IPS-20b (cell line): ENCODE results near the gene STK16.
A peak's percentile ranks its signal among the peaks of the same experiment; 100 is the strongest.

ENCODE experiments used
- H3K27ac ChIP-seq: one replicate; pipeline ENCODE4 v1.5.1; 2013; ENCODE audit warnings: low read length
- H3K27me3 ChIP-seq: 2 replicates; pipeline ENCODE4 v1.6.1; 2013; ENCODE audit warnings: mild to moderate bottlenecking, low read length, inconsistent platforms; ENCODE audit not compliant: insufficient read depth
- H3K36me3 ChIP-seq: 2 replicates; pipeline ENCODE4 v1.6.1; 2013; ENCODE audit warnings: low read depth, mild to moderate bottlenecking, inconsistent platforms, low read length, moderate library complexity; ENCODE audit not compliant: insufficient read depth
- H3K4me1 ChIP-seq: 2 replicates; pipeline ENCODE4 v1.6.1; 2013; ENCODE audit warnings: mild to moderate bottlenecking, control low read depth, inconsistent platforms, low read length, moderate library complexity; ENCODE audit not compliant: insufficient read depth
- H3K4me3 ChIP-seq: 2 replicates; pipeline ENCODE4 v1.5.1; 2013; ENCODE audit warnings: mild to moderate bottlenecking, low read length, inconsistent platforms
- H3K9ac ChIP-seq: 2 replicates; pipeline ENCODE4 v1.6.1; 2013; ENCODE audit warnings: low read depth, mild to moderate bottlenecking, inconsistent platforms, low read length, moderate library complexity
- H3K9me3 ChIP-seq: 2 replicates; pipeline ENCODE4 v1.6.1; 2013; ENCODE audit warnings: mild to moderate bottlenecking, low read depth, low read length, inconsistent platforms; ENCODE audit not compliant: insufficient read depth

STK16 gene

DNA sequence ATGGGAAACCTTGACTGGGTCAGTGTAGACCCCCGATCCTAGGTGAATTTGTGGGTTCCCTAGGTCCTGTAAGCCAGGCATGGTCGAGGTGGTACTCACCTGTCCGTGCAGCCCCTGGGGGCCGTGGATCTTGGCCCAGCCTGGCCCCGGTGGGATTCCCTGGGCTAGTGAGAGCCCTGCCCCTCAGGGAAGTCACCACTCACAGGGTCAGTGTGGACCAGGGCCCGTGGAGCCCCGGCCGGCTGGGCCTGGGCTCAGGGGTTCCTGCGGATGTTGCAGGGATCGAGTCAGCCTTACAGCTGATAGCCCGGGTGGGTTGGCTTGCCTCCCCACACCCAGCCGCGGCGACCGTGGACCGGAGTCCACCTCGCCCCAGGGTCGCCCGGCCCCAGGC lies 16.4 kb upstream of the STK16 start:
- H3K27me3 ChIP-seq = no peaks in the 10 kb centered on the region
- H3K9me3 ChIP-seq = no peaks in the 10 kb centered on the region
- peaks cover 44% of the 10 kb centered on the region for H3K36me3 ChIP-seq
- peak overlapping the region; percentile 97 for H3K4me3 ChIP-seq
- H3K9ac ChIP-seq = peak overlapping the region; percentile 90
- H3K4me1 ChIP-seq = peaks cover 6% of the 10 kb centered on the region; the same call in 1 of the 2 replicates
- H3K27ac ChIP-seq = no peak overlapping the region

DNA sequence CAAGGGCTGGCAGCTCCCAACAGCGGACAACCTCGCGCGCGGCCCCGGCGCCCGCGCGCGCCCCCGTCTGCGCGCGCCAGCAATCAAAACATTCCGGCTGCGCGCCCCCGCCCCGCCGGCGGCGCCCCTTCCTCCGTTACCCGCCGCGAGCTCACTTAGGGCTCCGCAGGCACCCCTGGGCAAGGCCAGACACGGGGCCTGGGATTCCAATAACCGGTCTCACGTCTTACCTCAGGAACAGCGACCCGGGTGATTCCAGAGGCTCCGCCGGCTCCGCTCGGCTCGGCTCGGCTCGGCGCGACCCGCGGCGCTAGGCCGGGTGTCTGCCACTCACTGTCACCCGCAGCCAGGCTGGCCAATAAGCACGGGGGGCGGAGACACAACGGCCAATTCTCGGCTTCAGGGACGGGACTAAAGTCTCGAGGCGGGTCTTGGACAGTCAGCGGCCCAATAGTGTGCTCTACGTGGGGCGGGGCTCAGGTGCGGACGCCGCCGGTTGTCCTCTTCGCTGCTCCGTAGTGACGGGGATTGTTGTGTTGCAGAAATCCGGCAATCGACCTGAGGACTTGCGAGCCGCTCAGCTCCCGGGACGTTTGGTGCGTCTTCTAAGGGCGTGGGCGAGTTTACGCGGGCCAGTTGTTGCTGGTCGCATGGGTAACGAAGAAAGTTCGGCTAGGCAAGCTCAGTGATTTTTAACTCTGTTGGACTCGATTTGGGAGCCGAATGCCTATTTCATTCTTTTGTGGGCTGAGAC lies 15.8 kb upstream of the STK16 start, which contains the start of the genes ANKZF1 and ATG9A:
Gene ANKZF1, plus strand, starts transcription at position 502 of the 754 bp plus-strand sequence. CDS start 452 bp downstream, outside the sequence.
Gene ATG9A, minus strand, starts transcription at position 332 of the 754 bp plus-strand sequence. CDS start 1,612 bp downstream, outside the sequence.
- no peaks in the 10 kb centered on the region for H3K27me3 ChIP-seq
- H3K4me3 ChIP-seq = peak within 1 kb of the TSS; percentile 97
- H3K36me3 ChIP-seq = peaks cover 44% of the 10 kb centered on the region
- H3K4me1 ChIP-seq = peaks cover 6% of the 10 kb centered on the region; the same call in 1 of the 2 replicates
- peak within 1 kb of the TSS; percentile 91 for H3K9ac ChIP-seq
- no peaks in the 10 kb centered on the region for H3K9me3 ChIP-seq
- H3K27ac ChIP-seq = peak within 1 kb of the TSS; percentile 74

DNA sequence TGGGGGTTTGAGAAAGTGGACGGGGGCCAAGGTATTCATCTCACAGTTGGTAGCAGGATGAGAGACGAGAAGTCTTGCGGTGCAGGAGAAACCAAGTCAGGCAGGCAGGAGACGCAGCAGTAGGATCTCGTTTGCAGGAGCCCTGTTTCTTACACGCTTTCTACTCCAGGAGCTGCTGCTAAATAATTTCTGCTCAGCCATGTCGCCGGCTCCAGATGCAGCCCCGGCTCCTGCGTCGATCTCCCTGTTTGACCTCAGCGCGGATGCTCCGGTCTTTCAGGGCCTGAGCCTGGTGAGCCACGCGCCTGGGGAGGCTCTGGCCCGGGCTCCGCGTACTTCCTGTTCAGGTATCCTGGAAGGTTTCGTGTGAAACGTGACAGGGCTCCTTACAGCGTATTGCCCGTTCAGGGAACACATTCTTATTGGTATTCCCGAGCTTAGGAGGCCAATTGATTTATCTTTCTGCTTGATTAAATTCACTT lies 15.2 kb upstream of the STK16 start:
- H3K27me3 ChIP-seq = no peaks in the 10 kb centered on the region
- H3K9ac ChIP-seq = peak overlapping the region; percentile 91
- peaks cover 6% of the 10 kb centered on the region; the same call in 1 of the 2 replicates for H3K4me1 ChIP-seq
- H3K4me3 ChIP-seq = peak overlapping the region; percentile 97
- no peaks in the 10 kb centered on the region for H3K9me3 ChIP-seq
- peak overlapping the region; percentile 74 for H3K27ac ChIP-seq
- peaks cover 44% of the 10 kb centered on the region for H3K36me3 ChIP-seq

DNA sequence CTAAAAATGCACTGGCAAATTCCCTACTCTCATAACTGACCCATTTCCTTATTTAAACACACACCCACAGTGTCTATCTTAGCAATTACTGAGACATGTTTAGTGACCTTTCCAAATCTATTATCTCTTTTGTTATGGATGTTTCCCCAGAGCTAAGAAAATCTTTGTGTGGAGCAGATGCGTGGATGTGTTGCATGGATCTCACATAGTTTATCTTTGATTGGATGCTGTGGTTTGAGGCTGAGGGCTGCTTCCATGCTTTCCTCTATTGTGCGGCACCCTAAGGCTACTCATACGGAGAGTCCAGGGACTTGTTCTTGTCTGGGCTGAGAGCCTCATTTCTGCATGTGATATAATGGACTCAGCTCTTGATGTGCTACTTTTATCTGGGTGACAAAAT lies 10.9 kb upstream of the STK16 start:
- Histone ChIP-seq H3K9ac (no peak overlapping the region), H3K4me1 (no peaks in the 10 kb centered on the region), H3K27me3 (no peaks in the 10 kb centered on the region), H3K27ac (no peak overlapping the region), H3K36me3 (peaks cover 68% of the 10 kb centered on the region), H3K4me3 (no peak overlapping the region), H3K9me3 (no peaks in the 10 kb centered on the region)

DNA sequence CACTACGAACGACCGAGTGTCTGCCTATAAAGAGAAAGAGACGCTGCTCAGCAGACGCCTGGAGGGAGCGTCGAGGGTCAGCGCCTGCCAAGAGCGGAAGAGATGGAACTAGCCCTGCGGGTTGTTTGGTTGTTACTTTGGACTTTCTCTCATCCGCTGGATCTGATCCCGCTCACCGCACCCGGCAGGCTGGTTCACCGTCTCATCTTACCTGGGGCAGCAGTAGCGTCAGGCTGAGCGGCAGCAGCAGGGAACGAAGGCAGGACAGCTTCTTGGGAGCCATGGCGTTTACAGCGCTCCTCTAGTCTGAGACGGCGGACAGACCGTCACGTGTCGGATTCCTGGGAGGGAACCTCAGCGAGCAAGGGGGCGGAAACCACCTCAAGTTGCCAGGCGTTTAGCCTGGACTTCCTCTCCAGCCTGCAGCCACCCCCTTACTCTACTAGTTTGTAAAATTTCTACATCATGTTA lies 2.0 kb upstream of the STK16 start:
- Histone ChIP-seq H3K4me1 (peaks cover 4% of the 10 kb centered on the region; the same call in 1 of the 2 replicates), H3K27me3 (no peaks in the 10 kb centered on the region), H3K36me3 (peaks cover 13% of the 10 kb centered on the region), H3K27ac (no peak overlapping the region), H3K9me3 (no peaks in the 10 kb centered on the region), H3K9ac (no peak overlapping the region), H3K4me3 (no peak overlapping the region)

DNA sequence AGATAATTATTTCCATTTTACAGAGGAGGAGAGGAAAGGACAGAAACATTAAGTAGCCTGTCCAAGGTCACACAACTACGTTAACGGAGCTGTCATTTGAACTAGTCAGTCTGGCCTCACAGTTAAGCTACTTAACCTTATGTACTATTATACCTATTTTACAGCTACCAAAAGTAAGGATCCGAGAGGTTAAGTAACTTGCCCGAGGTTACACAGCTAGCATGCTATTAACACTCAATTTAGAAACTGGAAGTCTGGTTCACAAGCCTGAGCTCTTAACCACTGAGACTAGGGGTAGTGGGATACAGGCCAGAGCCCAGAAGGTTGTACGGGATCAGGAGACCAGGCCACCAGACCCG lies 511 bp upstream of the STK16 start:
- H3K9me3 ChIP-seq = no peaks in the 10 kb centered on the region
- peak overlapping the region; percentile 98; the same call in 1 of the 2 replicates for H3K9ac ChIP-seq
- H3K27ac ChIP-seq = peak overlapping the region; percentile 69
- H3K27me3 ChIP-seq = no peaks in the 10 kb centered on the region
- H3K4me3 ChIP-seq = peak overlapping the region; percentile 97
- peaks cover 20% of the 10 kb centered on the region for H3K36me3 ChIP-seq
- H3K4me1 ChIP-seq = peaks cover 11% of the 10 kb centered on the region

DNA sequence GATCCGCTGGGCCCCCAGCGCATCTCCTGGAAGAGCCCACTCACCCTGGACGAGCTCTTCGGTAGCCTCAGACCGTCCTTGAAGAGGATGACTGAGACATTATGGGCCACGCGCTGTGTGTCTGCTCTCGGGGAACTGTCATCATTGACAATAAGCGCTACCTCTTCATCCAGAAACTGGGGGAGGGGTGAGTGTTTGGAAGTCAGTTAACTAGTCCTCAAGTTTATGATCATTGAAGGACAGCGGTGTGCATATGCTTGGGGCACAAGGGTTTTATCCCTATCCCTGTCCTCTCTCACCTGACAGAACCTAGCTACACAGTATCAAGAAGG lies 586 bp downstream of the STK16 start:
- Histone ChIP-seq H3K36me3 (peaks cover 30% of the 10 kb centered on the region), H3K9me3 (no peaks in the 10 kb centered on the region), H3K27me3 (no peaks in the 10 kb centered on the region), H3K4me3 (peak overlapping the region; percentile 97), H3K4me1 (peaks cover 11% of the 10 kb centered on the region), H3K27ac (peak overlapping the region; percentile 69), H3K9ac (peak overlapping the region; percentile 98)

DNA sequence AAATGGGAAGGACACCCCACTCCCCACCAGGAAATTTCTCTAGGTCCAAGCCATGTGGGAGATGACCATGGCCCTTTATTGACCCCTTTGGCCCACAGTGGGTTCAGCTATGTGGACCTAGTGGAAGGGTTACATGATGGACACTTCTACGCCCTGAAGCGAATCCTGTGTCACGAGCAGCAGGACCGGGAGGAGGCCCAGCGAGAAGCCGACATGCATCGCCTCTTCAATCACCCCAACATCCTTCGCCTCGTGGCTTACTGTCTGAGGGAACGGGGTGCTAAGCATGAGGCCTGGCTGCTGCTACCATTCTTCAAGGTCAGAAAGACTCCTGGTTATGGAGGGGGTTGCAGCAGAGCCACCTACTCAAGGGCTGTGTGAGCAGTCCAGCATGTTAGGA lies 1.3 kb downstream of the STK16 start:
- H3K4me3 ChIP-seq = peak overlapping the region; percentile 97; the same call in 1 of the 2 replicates
- H3K9me3 ChIP-seq = no peaks in the 10 kb centered on the region
- H3K27me3 ChIP-seq = peaks cover 5% of the 10 kb centered on the region
- H3K27ac ChIP-seq = no peak overlapping the region
- peaks cover 11% of the 10 kb centered on the region for H3K4me1 ChIP-seq
- H3K36me3 ChIP-seq = peaks cover 30% of the 10 kb centered on the region
- H3K9ac ChIP-seq = peak overlapping the region; percentile 98; the same call in 1 of the 2 replicates

DNA sequence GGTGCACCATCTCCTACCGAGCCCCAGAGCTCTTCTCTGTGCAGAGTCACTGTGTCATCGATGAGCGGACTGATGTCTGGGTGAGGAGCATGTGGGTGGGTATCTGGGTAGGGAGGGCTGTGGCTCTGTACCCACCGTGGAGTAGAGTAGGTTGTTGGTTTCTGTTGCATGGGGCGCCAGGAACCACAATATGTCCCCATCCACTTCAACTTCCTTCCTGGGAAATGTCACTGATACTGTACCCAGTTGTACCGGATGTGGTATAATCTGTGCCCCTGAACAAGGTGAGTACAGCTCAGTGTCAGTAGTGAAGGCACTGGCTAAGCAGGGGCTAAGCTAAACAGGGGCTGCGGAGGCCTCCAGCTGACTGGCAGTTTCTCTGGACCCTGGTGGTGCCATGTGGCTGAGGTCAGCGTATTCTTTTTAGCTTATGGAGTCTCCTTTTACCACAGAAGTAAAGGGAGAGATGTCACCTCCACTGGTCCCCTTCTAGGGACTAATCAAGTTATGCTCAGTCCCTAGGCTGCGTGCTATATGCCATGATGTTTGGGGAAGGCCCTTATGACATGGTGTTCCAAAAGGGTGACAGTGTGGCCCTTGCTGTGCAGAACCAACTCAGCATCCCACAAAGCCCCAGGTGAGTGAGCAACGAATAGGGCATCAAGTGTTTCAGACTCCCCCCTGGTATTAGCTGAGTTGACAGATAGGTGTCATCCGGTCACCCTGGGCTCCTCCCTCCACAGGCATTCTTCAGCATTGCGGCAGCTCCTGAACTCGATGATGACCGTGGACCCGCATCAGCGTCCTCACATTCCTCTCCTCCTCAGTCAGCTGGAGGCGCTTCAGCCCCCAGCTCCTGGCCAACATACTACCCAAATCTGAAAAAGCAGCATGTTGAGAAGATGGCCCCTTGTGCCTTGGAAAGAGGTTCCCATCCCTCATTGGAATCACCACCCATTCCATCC lies 2.7 kb downstream of the STK16 start:
- H3K9me3 ChIP-seq = no peaks in the 10 kb centered on the region
- peaks cover 18% of the 10 kb centered on the region for H3K4me1 ChIP-seq
- H3K36me3 ChIP-seq = peaks cover 30% of the 10 kb centered on the region
- no peak overlapping the region for H3K4me3 ChIP-seq
- H3K9ac ChIP-seq = no peak overlapping the region
- H3K27me3 ChIP-seq = peaks cover 19% of the 10 kb centered on the region
- no peak overlapping the region for H3K27ac ChIP-seq

DNA sequence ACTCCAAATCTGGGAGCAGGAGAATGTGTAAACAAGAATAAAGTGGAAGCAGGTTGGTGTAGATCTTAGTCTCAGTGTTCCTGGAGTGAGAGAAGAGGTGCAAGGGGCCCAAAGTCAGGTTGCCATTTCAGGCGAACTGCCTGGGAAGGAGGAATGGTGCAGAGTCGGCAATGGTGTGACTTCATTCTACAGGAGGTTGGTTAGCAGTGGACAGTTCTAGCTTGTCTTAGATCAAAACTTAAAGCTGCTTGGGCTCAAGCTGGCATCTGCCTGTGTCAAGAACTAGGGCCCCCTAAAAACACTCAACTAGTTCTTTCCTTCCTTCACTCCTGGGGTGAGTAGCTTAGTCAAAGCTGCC lies 3.5 kb downstream of the STK16 start:
- Histone ChIP-seq H3K9ac (peak overlapping the region; percentile 30; the same call in 1 of the 2 replicates), H3K9me3 (no peaks in the 10 kb centered on the region), H3K4me1 (peaks cover 18% of the 10 kb centered on the region), H3K4me3 (no peak overlapping the region), H3K27me3 (peaks cover 27% of the 10 kb centered on the region), H3K27ac (no peak overlapping the region), H3K36me3 (peaks cover 30% of the 10 kb centered on the region)

DNA sequence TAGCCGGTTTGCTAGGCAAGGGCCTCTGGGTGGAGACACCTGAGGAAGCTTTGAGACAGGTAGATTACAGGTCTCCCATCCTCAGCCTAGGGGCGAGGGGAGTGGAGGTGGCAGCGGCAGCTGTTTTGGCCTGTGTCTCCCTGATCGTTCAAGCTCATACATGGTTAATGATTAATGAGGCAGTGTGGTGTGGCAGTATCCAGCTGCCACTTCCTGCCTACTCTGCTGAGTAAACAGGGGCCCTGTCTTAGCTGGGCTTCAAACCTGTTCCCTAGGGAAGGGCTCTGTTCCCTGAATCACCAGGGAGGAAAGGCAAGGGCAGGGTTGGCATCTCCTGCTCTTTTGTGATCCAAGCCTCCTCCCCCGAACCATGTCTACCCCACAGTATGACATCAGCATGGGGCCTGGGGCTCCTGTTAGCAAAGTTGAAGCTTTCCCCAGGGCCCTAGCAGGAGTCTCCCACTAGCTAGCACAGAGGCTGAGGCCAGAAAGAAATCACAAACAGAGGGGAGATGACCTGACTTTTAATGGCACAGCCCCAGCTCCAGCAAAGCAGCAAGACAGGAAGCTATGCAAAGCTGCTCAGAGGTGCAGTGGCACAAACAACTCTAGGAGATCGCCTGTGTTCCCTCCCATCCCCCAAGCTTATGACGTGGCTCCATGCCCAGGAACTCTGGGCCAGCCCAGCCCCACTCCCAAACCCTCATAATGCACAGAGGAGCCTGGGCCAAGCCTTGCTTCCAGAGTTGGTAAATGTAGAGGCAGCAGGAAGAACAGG lies 4.1 kb downstream of the STK16 start:
- peaks cover 33% of the 10 kb centered on the region for H3K27me3 ChIP-seq
- no peak overlapping the region for H3K4me3 ChIP-seq
- no peaks in the 10 kb centered on the region for H3K9me3 ChIP-seq
- no peak overlapping the region for H3K27ac ChIP-seq
- H3K4me1 ChIP-seq = peaks cover 18% of the 10 kb centered on the region
- peak overlapping the region; percentile 30; the same call in 1 of the 2 replicates for H3K9ac ChIP-seq
- H3K36me3 ChIP-seq = peaks cover 30% of the 10 kb centered on the region
